ENCODE measurements around the gene HMGCL.

HMGCL gene

DNA sequence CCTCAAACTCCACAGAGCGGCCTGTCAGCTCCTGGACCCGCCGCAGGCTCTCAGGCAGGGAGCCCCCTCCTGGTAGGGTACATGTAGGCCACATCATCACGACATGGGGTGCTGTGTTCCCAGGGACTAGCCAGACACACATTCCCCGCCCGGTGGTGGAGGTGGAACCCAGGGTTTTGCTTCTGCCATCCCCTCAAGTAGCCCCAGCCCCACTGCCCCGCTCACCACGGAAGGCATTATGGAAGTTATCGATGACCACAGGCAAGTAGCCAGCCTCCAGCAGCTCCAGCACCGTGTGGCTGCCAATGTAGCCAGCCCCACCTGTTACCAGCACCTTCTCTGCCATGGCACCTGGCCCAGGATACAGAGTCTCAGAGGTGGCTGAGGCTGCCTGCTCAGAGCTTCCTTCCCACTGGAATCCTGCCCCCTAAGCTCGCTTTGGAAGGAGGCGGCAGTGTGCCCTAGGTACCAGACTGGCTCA is 26.5 kb downstream of the HMGCL start:
- TF ChIP-seq GLIS3 (CRISPR knock-in tag; IDR thresholded peaks at IDR 0.05) (no peak), ZFP30 (CRISPR knock-in tag; IDR thresholded peaks at IDR 0.05) (no peak), ZNF8 (CRISPR knock-in tag; IDR thresholded peaks at IDR 0.05) (no peak), ZC3H10 (CRISPR knock-in tag; IDR thresholded peaks at IDR 0.05) (no peak), ZNF70 (CRISPR knock-in tag; IDR thresholded peaks at IDR 0.05) (no peak), BACH2 (CRISPR knock-in tag; IDR thresholded peaks at IDR 0.05; ENCODE audit: borderline replicate concordance) (no peak), ZNF565 (CRISPR knock-in tag; conservative IDR thresholded peaks at IDR 0.05; ENCODE audit: low read depth) (no peak), TOX (CRISPR knock-in tag; IDR thresholded peaks at IDR 0.05; ENCODE audit: borderline replicate concordance) (no peak), TCF4 (CRISPR knock-in tag; IDR thresholded peaks at IDR 0.05; ENCODE audit: borderline replicate concordance) (no peak), ESRRG (CRISPR knock-in tag; IDR thresholded peaks at IDR 0.05) (no peak), SNAI2 (CRISPR knock-in tag; IDR thresholded peaks at IDR 0.05) (no peak), RARB (CRISPR knock-in tag; IDR thresholded peaks at IDR 0.05) (no peak), OSR1 (CRISPR knock-in tag; IDR thresholded peaks at IDR 0.05) (no peak), CSDC2 (CRISPR knock-in tag; IDR thresholded peaks at IDR 0.05) (no peak), PPARA (CRISPR knock-in tag; IDR thresholded peaks at IDR 0.05; ENCODE audit: borderline replicate concordance) (no peak), ARNTL (CRISPR knock-in tag; IDR thresholded peaks at IDR 0.05; ENCODE audit: borderline replicate concordance, low read depth) (no peak)
- TF ChIP-seq, protein P1, sequence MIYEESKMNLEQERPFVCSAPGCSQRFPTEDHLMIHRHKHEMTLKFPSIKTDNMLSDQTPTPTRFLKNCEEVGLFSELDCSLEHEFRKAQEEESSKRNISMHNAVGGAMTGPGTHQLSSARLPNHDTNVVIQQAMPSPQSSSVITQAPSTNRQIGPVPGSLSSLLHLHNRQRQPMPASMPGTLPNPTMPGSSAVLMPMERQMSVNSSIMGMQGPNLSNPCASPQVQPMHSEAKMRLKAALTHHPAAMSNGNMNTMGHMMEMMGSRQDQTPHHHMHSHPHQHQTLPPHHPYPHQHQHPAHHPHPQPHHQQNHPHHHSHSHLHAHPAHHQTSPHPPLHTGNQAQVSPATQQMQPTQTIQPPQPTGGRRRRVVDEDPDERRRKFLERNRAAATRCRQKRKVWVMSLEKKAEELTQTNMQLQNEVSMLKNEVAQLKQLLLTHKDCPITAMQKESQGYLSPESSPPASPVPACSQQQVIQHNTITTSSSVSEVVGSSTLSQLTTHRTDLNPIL (CRISPR knock-in tag; IDR thresholded peaks at IDR 0.05; ENCODE audit: low read depth), result no peak
- TF ChIP-seq, protein P2, sequence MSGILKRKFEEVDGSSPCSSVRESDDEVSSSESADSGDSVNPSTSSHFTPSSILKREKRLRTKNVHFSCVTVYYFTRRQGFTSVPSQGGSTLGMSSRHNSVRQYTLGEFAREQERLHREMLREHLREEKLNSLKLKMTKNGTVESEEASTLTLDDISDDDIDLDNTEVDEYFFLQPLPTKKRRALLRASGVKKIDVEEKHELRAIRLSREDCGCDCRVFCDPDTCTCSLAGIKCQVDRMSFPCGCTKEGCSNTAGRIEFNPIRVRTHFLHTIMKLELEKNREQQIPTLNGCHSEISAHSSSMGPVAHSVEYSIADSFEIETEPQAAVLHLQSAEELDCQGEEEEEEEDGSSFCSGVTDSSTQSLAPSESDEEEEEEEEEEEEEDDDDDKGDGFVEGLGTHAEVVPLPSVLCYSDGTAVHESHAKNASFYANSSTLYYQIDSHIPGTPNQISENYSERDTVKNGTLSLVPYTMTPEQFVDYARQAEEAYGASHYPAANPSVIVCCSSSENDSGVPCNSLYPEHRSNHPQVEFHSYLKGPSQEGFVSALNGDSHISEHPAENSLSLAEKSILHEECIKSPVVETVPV (CRISPR knock-in tag; IDR thresholded peaks at IDR 0.05), result no peak
- TF ChIP-seq, protein P3, sequence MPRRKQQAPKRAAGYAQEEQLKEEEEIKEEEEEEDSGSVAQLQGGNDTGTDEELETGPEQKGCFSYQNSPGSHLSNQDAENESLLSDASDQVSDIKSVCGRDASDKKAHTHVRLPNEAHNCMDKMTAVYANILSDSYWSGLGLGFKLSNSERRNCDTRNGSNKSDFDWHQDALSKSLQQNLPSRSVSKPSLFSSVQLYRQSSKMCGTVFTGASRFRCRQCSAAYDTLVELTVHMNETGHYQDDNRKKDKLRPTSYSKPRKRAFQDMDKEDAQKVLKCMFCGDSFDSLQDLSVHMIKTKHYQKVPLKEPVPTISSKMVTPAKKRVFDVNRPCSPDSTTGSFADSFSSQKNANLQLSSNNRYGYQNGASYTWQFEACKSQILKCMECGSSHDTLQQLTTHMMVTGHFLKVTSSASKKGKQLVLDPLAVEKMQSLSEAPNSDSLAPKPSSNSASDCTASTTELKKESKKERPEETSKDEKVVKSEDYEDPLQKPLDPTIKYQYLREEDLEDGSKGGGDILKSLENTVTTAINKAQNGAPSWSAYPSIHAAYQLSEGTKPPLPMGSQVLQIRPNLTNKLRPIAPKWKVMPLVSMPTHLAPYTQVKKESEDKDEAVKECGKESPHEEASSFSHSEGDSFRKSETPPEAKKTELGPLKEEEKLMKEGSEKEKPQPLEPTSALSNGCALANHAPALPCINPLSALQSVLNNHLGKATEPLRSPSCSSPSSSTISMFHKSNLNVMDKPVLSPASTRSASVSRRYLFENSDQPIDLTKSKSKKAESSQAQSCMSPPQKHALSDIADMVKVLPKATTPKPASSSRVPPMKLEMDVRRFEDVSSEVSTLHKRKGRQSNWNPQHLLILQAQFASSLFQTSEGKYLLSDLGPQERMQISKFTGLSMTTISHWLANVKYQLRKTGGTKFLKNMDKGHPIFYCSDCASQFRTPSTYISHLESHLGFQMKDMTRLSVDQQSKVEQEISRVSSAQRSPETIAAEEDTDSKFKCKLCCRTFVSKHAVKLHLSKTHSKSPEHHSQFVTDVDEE (CRISPR knock-in tag; IDR thresholded peaks at IDR 0.05), result no peak
- TF ChIP-seq, protein P4, sequence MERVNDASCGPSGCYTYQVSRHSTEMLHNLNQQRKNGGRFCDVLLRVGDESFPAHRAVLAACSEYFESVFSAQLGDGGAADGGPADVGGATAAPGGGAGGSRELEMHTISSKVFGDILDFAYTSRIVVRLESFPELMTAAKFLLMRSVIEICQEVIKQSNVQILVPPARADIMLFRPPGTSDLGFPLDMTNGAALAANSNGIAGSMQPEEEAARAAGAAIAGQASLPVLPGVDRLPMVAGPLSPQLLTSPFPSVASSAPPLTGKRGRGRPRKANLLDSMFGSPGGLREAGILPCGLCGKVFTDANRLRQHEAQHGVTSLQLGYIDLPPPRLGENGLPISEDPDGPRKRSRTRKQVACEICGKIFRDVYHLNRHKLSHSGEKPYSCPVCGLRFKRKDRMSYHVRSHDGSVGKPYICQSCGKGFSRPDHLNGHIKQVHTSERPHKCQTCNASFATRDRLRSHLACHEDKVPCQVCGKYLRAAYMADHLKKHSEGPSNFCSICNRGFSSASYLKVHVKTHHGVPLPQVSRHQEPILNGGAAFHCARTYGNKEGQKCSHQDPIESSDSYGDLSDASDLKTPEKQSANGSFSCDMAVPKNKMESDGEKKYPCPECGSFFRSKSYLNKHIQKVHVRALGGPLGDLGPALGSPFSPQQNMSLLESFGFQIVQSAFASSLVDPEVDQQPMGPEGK (CRISPR knock-in tag; IDR thresholded peaks at IDR 0.05; ENCODE audit: borderline replicate concordance), result no peak
- ATAC-seq, result no peak

DNA sequence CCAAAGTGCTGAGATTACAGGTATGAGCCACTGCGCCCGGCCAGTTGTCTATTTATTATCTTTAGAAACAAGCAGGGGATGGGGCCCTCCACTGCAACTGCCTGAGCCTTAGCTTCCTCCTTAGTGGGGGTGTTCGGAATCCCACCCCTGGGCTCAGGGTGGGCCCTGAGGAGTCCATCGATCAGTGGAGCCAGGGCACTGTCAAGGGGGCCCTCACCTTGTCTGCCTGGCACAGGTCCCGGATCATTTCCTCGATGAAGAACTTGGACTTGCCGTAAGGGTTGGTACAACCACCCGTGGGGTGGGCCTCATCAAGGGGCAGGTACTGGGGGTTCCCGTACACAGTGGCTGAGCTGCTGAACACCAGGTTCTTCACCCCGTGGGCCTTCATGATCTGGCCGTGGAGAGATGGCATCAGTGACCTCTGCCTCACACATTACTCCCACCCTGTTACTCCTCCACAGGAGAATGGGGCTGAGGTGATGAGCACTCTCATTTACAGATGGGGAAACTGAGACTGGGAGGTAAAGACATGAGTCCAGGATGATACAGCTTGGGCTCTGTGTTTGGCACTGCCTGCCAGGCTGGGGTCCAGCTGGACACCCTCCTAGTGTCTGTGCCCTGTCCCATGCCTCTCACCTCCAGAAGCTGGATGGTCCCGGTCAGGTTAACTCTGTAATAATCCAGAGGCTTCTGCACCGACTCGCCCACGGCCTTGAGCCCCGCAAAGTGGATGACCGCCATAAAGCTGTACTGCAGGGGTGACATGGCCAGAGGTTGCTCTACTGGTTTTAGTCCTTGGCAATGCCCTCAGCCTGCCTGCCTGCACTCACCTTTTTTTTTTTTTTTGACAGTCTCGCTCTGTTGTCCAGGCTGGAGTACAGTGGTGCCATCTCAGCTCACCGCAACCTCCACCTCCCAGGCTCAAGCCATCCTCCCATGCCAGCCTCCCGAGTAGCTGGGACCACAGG is 27.5 kb downstream of the HMGCL start:
- TF ChIP-seq SNAI2 (CRISPR knock-in tag; IDR thresholded peaks at IDR 0.05) (no peak), ARNTL (CRISPR knock-in tag; IDR thresholded peaks at IDR 0.05; ENCODE audit: borderline replicate concordance, low read depth) (no peak), GLIS3 (CRISPR knock-in tag; IDR thresholded peaks at IDR 0.05) (no peak), ZNF70 (CRISPR knock-in tag; IDR thresholded peaks at IDR 0.05) (no peak), OSR1 (CRISPR knock-in tag; IDR thresholded peaks at IDR 0.05) (no peak), ISL1 (CRISPR knock-in tag; IDR thresholded peaks at IDR 0.05) (no peak), ZFP3 (CRISPR knock-in tag; IDR thresholded peaks at IDR 0.05) (no peak), PPARA (CRISPR knock-in tag; IDR thresholded peaks at IDR 0.05; ENCODE audit: borderline replicate concordance) (no peak), TCF4 (CRISPR knock-in tag; IDR thresholded peaks at IDR 0.05; ENCODE audit: borderline replicate concordance) (no peak), ZC3H10 (CRISPR knock-in tag; IDR thresholded peaks at IDR 0.05) (no peak), RARB (CRISPR knock-in tag; IDR thresholded peaks at IDR 0.05) (no peak)
- TF ChIP-seq, protein P5, sequence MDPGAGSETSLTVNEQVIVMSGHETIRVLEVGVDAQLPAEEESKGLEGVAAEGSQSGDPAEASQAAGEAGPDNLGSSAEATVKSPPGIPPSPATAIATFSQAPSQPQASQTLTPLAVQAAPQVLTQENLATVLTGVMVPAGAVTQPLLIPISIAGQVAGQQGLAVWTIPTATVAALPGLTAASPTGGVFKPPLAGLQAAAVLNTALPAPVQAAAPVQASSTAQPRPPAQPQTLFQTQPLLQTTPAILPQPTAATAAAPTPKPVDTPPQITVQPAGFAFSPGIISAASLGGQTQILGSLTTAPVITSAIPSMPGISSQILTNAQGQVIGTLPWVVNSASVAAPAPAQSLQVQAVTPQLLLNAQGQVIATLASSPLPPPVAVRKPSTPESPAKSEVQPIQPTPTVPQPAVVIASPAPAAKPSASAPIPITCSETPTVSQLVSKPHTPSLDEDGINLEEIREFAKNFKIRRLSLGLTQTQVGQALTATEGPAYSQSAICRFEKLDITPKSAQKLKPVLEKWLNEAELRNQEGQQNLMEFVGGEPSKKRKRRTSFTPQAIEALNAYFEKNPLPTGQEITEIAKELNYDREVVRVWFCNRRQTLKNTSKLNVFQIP (CRISPR knock-in tag; IDR thresholded peaks at IDR 0.05; ENCODE audit: borderline replicate concordance, low read depth), result no peak
- TF ChIP-seq, protein P3 (CRISPR knock-in tag; IDR thresholded peaks at IDR 0.05), result no peak
- TF ChIP-seq, protein P2 (CRISPR knock-in tag; IDR thresholded peaks at IDR 0.05), result no peak
- no peak for ATAC-seq
